A549 (cell line): ENCODE results near the gene GNB1L. TPM values are rescaled to one million over a fixed set of nuclear protein-coding genes. Genes with fewer than 3 reads are reported as not detected.

Source experiments
- ATAC-seq, 2 experiments: fragments of 200-7000 bp in 1 of 2; fragments of >200 bp in 1 of 2; cut with Nextera tagmentation in 1 of 2; cut with Tn5 transposase in 1 of 2; 3 replicates each; pipeline versions ENCODE4 v1.8.0 to v1.9.1; 2018 to 2020; ENCODE audit warnings: mild to moderate bottlenecking in 1 of 2, moderate library complexity in 1 of 2
- CTCF ChIA-PET: fragments of 300-600 bp; sonication (Branson Sonifier 250); formaldehyde crosslinking; extraction: SDS; loops from one replicate; lab custom pipeline; 2021; ENCODE audit warnings: antibody characterized with exemption, inconsistent platforms; lab: Yijun Ruan, JAX
- POLR2A ChIA-PET: fragments of 350-600 bp; formaldehyde crosslinking; extraction: SDS; loops from one replicate; lab custom pipeline; 2021; ENCODE audit warnings: antibody characterized with exemption, inconsistent platforms; lab: Yijun Ruan, JAX
- DNase-seq, 2 experiments: peaks; one replicate each; pipeline versions ENCODE4 v3.0.0 to v3.0.0-alpha.2; 2011 to 2016; ENCODE audit warnings: low read depth in 1 of 2, low spot score in 1 of 2
- FAIRE-seq: peaks from 2 replicates; lab custom pipeline; 2011; peaks lifted over from hg19 to GRCh38; lab: Jason Lieb, UNC
- H3K27ac ChIP-seq, 2 experiments: fragments of >200 bp; sonication (Bioruptor Twin); formaldehyde crosslinking; 3 replicates each; pipeline ENCODE4 v1.5.1; 2016 to 2017
- H3K4me1 ChIP-seq: fragments of >200 bp; sonication (Bioruptor Twin); formaldehyde crosslinking; 3 replicates; pipeline ENCODE4 v1.6.1; 2016
- H3K4me2 ChIP-seq: fragments of >200 bp; sonication (Bioruptor Twin); formaldehyde crosslinking; 3 replicates; pipeline ENCODE4 v1.6.1; 2016
- H3K4me3 ChIP-seq: fragments of >200 bp; sonication (Bioruptor Twin); formaldehyde crosslinking; 3 replicates; pipeline ENCODE4 v1.5.1; 2016
- H3K9me3 ChIP-seq: fragments of >200 bp; sonication (Bioruptor Twin); formaldehyde crosslinking; 3 replicates; pipeline ENCODE4 v1.6.1; 2016
- CBX2 ChIP-seq: fragments of 200-600 bp; sonication (generic); IDR thresholded peaks from 2 replicates; pipeline ENCODE4 v1.6.1; 2016; ENCODE audit warnings: low read depth, mild to moderate bottlenecking, borderline replicate concordance
- CHD4 ChIP-seq: fragments of 200-600 bp; sonication (generic); IDR thresholded peaks from 2 replicates; pipeline ENCODE4 v1.6.1; 2016; ENCODE audit warnings: antibody characterized with exemption, mild to moderate bottlenecking, borderline replicate concordance
- EHMT2 ChIP-seq: fragments of 200-600 bp; sonication (generic); IDR thresholded peaks from 2 replicates; pipeline ENCODE4 v1.6.1; 2016; ENCODE audit warnings: antibody characterized with exemption, low read depth, mild to moderate bottlenecking, moderate library complexity
- ESRRA ChIP-seq: fragments of 150-350 bp; IDR thresholded peaks from 2 replicates; pipeline ENCODE4 v1.6.1; 2014; ENCODE audit warnings: mild to moderate bottlenecking, low read length, borderline replicate concordance
- FOSB ChIP-seq: fragments of 250-450 bp; sonication (Bioruptor Pico); IDR thresholded peaks from 2 replicates; pipeline ENCODE4 v1.5.0; 2020; ENCODE audit warnings: mild to moderate bottlenecking, moderate library complexity
- FOSL2 ChIP-seq, 2 experiments: fragments of 450-650 bp in 1 of 2; fragments of >200 bp in 1 of 2; sonication (Bioruptor Twin) in 1 of 2; formaldehyde crosslinking; IDR thresholded peaks; 2 replicates each; pipeline versions ENCODE4 v1.5.0 to v1.6.1; 2016 to 2020; ENCODE audit warnings: mild to moderate bottlenecking in 1 of 2, moderate library complexity in 1 of 2
- FOXS1 ChIP-seq: fragments of 250-450 bp; sonication (Bioruptor Pico); IDR thresholded peaks from 2 replicates; pipeline ENCODE4 v1.5.0; 2020; ENCODE audit warnings: mild to moderate bottlenecking, moderate library complexity
- GATA3 ChIP-seq: IDR thresholded peaks from 2 replicates; pipeline ENCODE4 v1.6.1; 2012; ENCODE audit warnings: borderline replicate concordance
- HES2 ChIP-seq: fragments of >200 bp; sonication (Bioruptor Twin); formaldehyde crosslinking; IDR thresholded peaks from 2 replicates; pipeline ENCODE4 v1.6.1; 2016
- HOXA7 ChIP-seq: fragments of 250-450 bp; sonication (Bioruptor Pico); IDR thresholded peaks from 2 replicates; pipeline ENCODE4 v1.5.0; 2020; ENCODE audit warnings: mild to moderate bottlenecking, moderate library complexity
- KDM1A ChIP-seq: fragments of 200-600 bp; sonication (generic); IDR thresholded peaks from 2 replicates; pipeline ENCODE4 v1.6.1; 2016; ENCODE audit warnings: low read depth, mild to moderate bottlenecking
- MAFK ChIP-seq: fragments of 450-650 bp; IDR thresholded peaks from 2 replicates; pipeline ENCODE4 v1.6.1; 2014; ENCODE audit not compliant: partially characterized antibody
- NPAS2 ChIP-seq: fragments of 250-450 bp; sonication (Bioruptor Pico); IDR thresholded peaks from 2 replicates; pipeline ENCODE4 v1.8.0; 2022; ENCODE audit warnings: mild to moderate bottlenecking, moderate library complexity, borderline replicate concordance
- NR3C1 ChIP-seq: fragments of >200 bp; sonication (Bioruptor Twin); formaldehyde crosslinking; IDR thresholded peaks from 3 replicates; pipeline ENCODE4 v1.6.1; 2017
- POLR2A ChIP-seq: IDR thresholded peaks from 2 replicates; pipeline ENCODE4 v1.6.1; 2012; ENCODE audit warnings: mild to moderate bottlenecking, low read length
- POLR2AphosphoS2 ChIP-seq: conservative IDR thresholded peaks from 2 replicates; pipeline ENCODE4 v1.6.1; 2012; ENCODE audit warnings: low read length, improper control_type of control experiment, inconsistent platforms
- RARB ChIP-seq: fragments of 250-450 bp; sonication (Bioruptor Pico); IDR thresholded peaks from 2 replicates; pipeline ENCODE4 v1.8.0; 2021; ENCODE audit warnings: mild to moderate bottlenecking, moderate library complexity
- RFX5 ChIP-seq: fragments of 450-650 bp; IDR thresholded peaks from 2 replicates; pipeline ENCODE4 v1.7.1; 2014; ENCODE audit warnings: antibody characterized with exemption, mild to moderate bottlenecking, moderate library complexity
- RNF2 ChIP-seq: fragments of 200-600 bp; sonication (generic); IDR thresholded peaks from 2 replicates; pipeline ENCODE4 v1.6.1; 2016; ENCODE audit warnings: low read depth, mild to moderate bottlenecking, antibody characterized with exemption, moderate library complexity, borderline replicate concordance
- SREBF2 ChIP-seq: fragments of 450-650 bp; IDR thresholded peaks from 2 replicates; pipeline ENCODE4 v1.6.1; 2014; ENCODE audit warnings: mild to moderate bottlenecking, moderate library complexity
- TFCP2L1 ChIP-seq: fragments of 250-450 bp; sonication (Bioruptor Pico); IDR thresholded peaks from 2 replicates; pipeline ENCODE4 v1.5.0; 2021; ENCODE audit warnings: mild to moderate bottlenecking
- USF2 ChIP-seq: fragments of 450-650 bp; IDR thresholded peaks from 2 replicates; pipeline ENCODE4 v1.6.1; 2014; ENCODE audit warnings: antibody characterized with exemption
- ZFP36 ChIP-seq: fragments of 450-650 bp; IDR thresholded peaks from 2 replicates; pipeline ENCODE4 v1.6.1; 2014; ENCODE audit warnings: borderline replicate concordance; ENCODE audit not compliant: partially characterized antibody
- ZNF302 ChIP-seq: fragments of 250-450 bp; sonication (Bioruptor Pico); IDR thresholded peaks from 2 replicates; pipeline ENCODE4 v1.9.0; 2021; ENCODE audit warnings: inconsistent platforms, mild to moderate bottlenecking, moderate library complexity
- ZSCAN20 ChIP-seq: fragments of 250-450 bp; sonication (Bioruptor Pico); IDR thresholded peaks from 2 replicates; pipeline ENCODE4 v1.8.0; 2022; ENCODE audit warnings: mild to moderate bottlenecking, moderate library complexity
- WGBS: methylation state at CpG from one replicate; pipeline ENCODE4 v1.1.6; 2017; ENCODE audit errors: missing lambda C conversion rate; 5-methylcytosine and 5-hydroxymethylcytosine counted together
- polyA plus RNA-seq, 4 experiments: library from polyadenylated mRNA; depleted of rRNA in 3 of 4; stranded (reverse); fragments of >200 nt; fragmentation: RNase III in 1 of 4; extraction: RNeasy Plus Mini Kit Qiagen cat#74134 plus additional on column Dnase treatment in 1 of 4; gene quantifications; 2 replicates in 3 of 4; 3 replicates in 1 of 4; pipeline ENCODE4 v1.2.3, GENCODE V29; 2011 to 2017

The GNB1L gene
- polyA plus RNA-seq, 2 of the 4 experiments (the other 2 are of a cell fraction) = 1.8 to 10.3 TPM

- ATAC-seq = no peak
- 84% methylated on average over 36 of the region's 117 CpGs for WGBS
- no peak for FAIRE-seq
- Histone ChIP-seq H3K4me2 (peak overlapping the region; percentile 59), H3K9me3 (no peaks in the 10 kb centered on the region), H3K4me1 (peaks cover 4% of the 10 kb centered on the region; the same call in 1 of the 3 replicates), H3K4me3 (peak overlapping the region; percentile 36), H3K27ac (peak overlapping the region; percentile 65 to 90)
- no peak for TF ChIP-seq NPAS2
- TF ChIP-seq EHMT2 = no peak
- no peak for TF ChIP-seq HES2
- no peak for TF ChIP-seq NR3C1
- no peak for TF ChIP-seq RNF2
- TF ChIP-seq FOSB (CRISPR knock-in tag) = no peak
- no peak for TF ChIP-seq USF2
- no peak for TF ChIP-seq RFX5
- no peak for TF ChIP-seq HOXA7 (CRISPR knock-in tag)
- TF ChIP-seq MAFK = no peak
- TF ChIP-seq CBX2 = no peak
- TF ChIP-seq GATA3 = no peak
- no peak for TF ChIP-seq POLR2A
- no peak for DNase-seq
- POLR2A ChIA-PET = no interaction called here
- CTCF ChIA-PET = no interaction called here
These were observed 93.5 kb downstream of the GNB1L start for GRCh38 chr22:19760951-19761724.

GRCh38 chr22:19760058-19760950 lies 94.4 kb downstream of the GNB1L start, which contains the start of gene TBX1:
Gene TBX1, plus strand, starts transcription at chr22:19760778. Its CDS starts 66 bp downstream, at chr22:19760844.
- no peaks in the 10 kb centered on the region for H3K9me3 ChIP-seq
- ChIA-PET POLR2A (no interaction called here), CTCF (interaction anchor here (6.2 kb wide), 1 partner anchor 152 kb away, joined by 62 read pairs; no protein-coding TSS in a partner anchor)
- 20% methylated on average over 25 of the region's 79 CpGs for WGBS
- ATAC-seq = no peak
- H3K4me1 ChIP-seq = peaks cover 4% of the 10 kb centered on the region; the same call in 1 of the 3 replicates
- peak within 1 kb of the TSS; percentile 65 to 90 for H3K27ac ChIP-seq
- no peak for TF ChIP-seq FOXS1
- peak; percentile 63 for TF ChIP-seq POLR2A
- H3K4me2 ChIP-seq = peak within 1 kb of the TSS; percentile 59
- no peak for DNase-seq
- peak within 1 kb of the TSS; percentile 36 for H3K4me3 ChIP-seq
- no peak for FAIRE-seq

- ChIA-PET POLR2A (no interaction called here), CTCF (interaction anchor here (6.2 kb wide), 1 partner anchor 152 kb away, joined by 62 read pairs; no protein-coding TSS in a partner anchor)
- DNase-seq (no peak), ATAC-seq (no peak), FAIRE-seq (no peak)
- Histone ChIP-seq H3K9me3 (no peaks in the 10 kb centered on the region), H3K27ac (no peak overlapping the region; a peak in 1 of 6 replicates), H3K4me1 (peaks cover 4% of the 10 kb centered on the region; the same call in 1 of the 3 replicates), H3K4me2 (peak overlapping the region; percentile 59), H3K4me3 (no peak overlapping the region)
- TF ChIP-seq FOXS1 (no peak), ESRRA (no peak), RARB (no peak), SREBF2 (no peak), FOSL2 (IDR thresholded peaks at IDR 0.05) (no peak), FOSL2 (CRISPR knock-in tag; IDR thresholded peaks at IDR 0.05) (no peak), NR3C1 (no peak), ZFP36 (no peak), KDM1A (no peak), TFCP2L1 (no peak), CHD4 (no peak), ZSCAN20 (CRISPR knock-in tag) (no peak), POLR2AphosphoS2 (no peak), ZNF302 (no peak), HOXA7 (CRISPR knock-in tag) (no peak)
- 79% methylated on average over 7 of the region's 43 CpGs for WGBS
These were observed 95.1 kb downstream of the GNB1L start for GRCh38 chr22:19759427-19760057.
